Astrocyte of the cerebellum (primary cell): ENCODE measurements around the gene SHD.

Source experiments
- DNase-seq: peaks from one replicate; pipeline ENCODE4 v3.0.0-alpha.2; 2011; ENCODE audit warnings: low read depth
- H3K4me3 ChIP-seq: 2 replicates; pipeline ENCODE4 v1.5.1; 2011; ENCODE audit warnings: mild to moderate bottlenecking, low read depth, low read length, moderate library complexity
- CTCF ChIP-seq: IDR thresholded peaks from 2 replicates; pipeline ENCODE4 v1.5.1; 2012; ENCODE audit warnings: low read length, low read depth, moderate library complexity, mild to moderate bottlenecking; ENCODE audit errors: missing control alignments
- in situ Hi-C: cut with HindIII; loops from 2 replicates; pipeline ENCODE4 v1.10.0; 2017; ENCODE audit warnings: low sequenced_read_pairs

The SHD gene

GRCh38 chr19:4258181-4258580 lies 20.9 kb upstream of the SHD start:
- no peak for TF ChIP-seq CTCF
- no peak overlapping the region for H3K4me3 ChIP-seq
- in situ Hi-C loops, result no loop called here
- no peak for DNase-seq

- no peak overlapping the region for H3K4me3 ChIP-seq
- DNase-seq, result no peak
- TF ChIP-seq CTCF, result no peak
- in situ Hi-C loops, result no loop called here
Measured at GRCh38 chr19:4260613-4261191, 18.4 kb upstream of the SHD start.

- in situ Hi-C loops, result no loop called here
- DNase-seq, result no peak
- TF ChIP-seq CTCF, result no peak
- no peak overlapping the region for H3K4me3 ChIP-seq
Measured at GRCh38 chr19:4264812-4265211, 14.3 kb upstream of the SHD start.

- H3K4me3 ChIP-seq, result no peak overlapping the region
- in situ Hi-C loops, result no loop called here
- no peak for TF ChIP-seq CTCF
- DNase-seq, result no peak
Measured at GRCh38 chr19:4266253-4267000, 12.6 kb upstream of the SHD start.

- in situ Hi-C loops, result no loop called here
- no peak overlapping the region for H3K4me3 ChIP-seq
- no peak for DNase-seq
- TF ChIP-seq CTCF, result peak; percentile 85
Measured at GRCh38 chr19:4267101-4267900, 11.8 kb upstream of the SHD start.

- DNase-seq, result no peak
- no peak for TF ChIP-seq CTCF
- H3K4me3 ChIP-seq, result no peak overlapping the region
- in situ Hi-C loops, result no loop called here
Measured at GRCh38 chr19:4267901-4268815, 10.9 kb upstream of the SHD start.
